IMR-90 (cell line): ENCODE results near the gene LMAN2L. TPM values are rescaled to one million over a fixed set of nuclear protein-coding genes. Genes with fewer than 3 reads are reported as not detected.

Experiments
- ATAC-seq: fragments of 200-7000 bp; cut with Tn5 transposase; 2 replicates; pipeline ENCODE4 v1.9.1; 2020; ENCODE audit warnings: low read depth, mild to moderate bottlenecking, moderate library complexity
- BruUV-seq: library from RNA; stranded (reverse); fragments of 400-500 nt; replicated peaks from 2 replicates; lab custom pipeline; 2021; lab: Mats Ljungman, UMichigan
- CTCF ChIA-PET: fragments of 300-600 bp; formaldehyde crosslinking; extraction: SDS; loops from one replicate; lab custom pipeline; 2021; ENCODE audit warnings: antibody characterized with exemption; lab: Yijun Ruan, JAX
- POLR2A ChIA-PET: fragments of 300-600 bp; sonication (Branson Sonifier 250); formaldehyde crosslinking; loops from one replicate; lab custom pipeline; 2022; ENCODE audit warnings: antibody characterized with exemption; ENCODE audit not compliant: unreplicated experiment; lab: Charles Lee
- DNase-seq: peaks from one replicate; pipeline ENCODE4 v3.0.0; 2013
- H2AFZ ChIP-seq: replicated peaks from 2 replicates; pipeline ENCODE3; 2013; ENCODE audit warnings: low read length, mild to moderate bottlenecking; ENCODE audit not compliant: poor library complexity
- H2AK5ac ChIP-seq: 2 replicates; pipeline ENCODE4 v1.6.1; 2013; ENCODE audit warnings: low read depth, low read length, inconsistent platforms
- H2AK9ac ChIP-seq: replicated peaks from 2 replicates; pipeline ENCODE3; 2013; ENCODE audit warnings: mild to moderate bottlenecking, low read depth, low read length, moderate library complexity; ENCODE audit not compliant: poor library complexity
- H2BK120ac ChIP-seq: 2 replicates; pipeline ENCODE4 v1.6.1; 2013; ENCODE audit warnings: low read depth, low read length, inconsistent platforms
- H2BK15ac ChIP-seq: 3 replicates; pipeline ENCODE4 v1.6.1; 2013; ENCODE audit warnings: low read depth, low read length, inconsistent platforms
- H2BK20ac ChIP-seq: 2 replicates; pipeline ENCODE4 v1.6.1; 2013; ENCODE audit warnings: low read depth, mild to moderate bottlenecking, inconsistent platforms, low read length, moderate library complexity
- H2BK5ac ChIP-seq: 2 replicates; pipeline ENCODE4 v1.6.1; 2013; ENCODE audit warnings: mild to moderate bottlenecking, low read depth, low read length, inconsistent platforms; ENCODE audit not compliant: poor library complexity, severe bottlenecking
- H3K14ac ChIP-seq: replicated peaks from 2 replicates; pipeline ENCODE4 v1.6.1; 2013; ENCODE audit warnings: low read depth, low read length, inconsistent platforms
- H3K18ac ChIP-seq: 2 replicates; pipeline ENCODE4 v1.6.1; 2013; ENCODE audit warnings: low read depth, low read length, control low read depth
- H3K23ac ChIP-seq: 2 replicates; pipeline ENCODE4 v1.6.1; 2013; ENCODE audit warnings: low read depth, low read length, inconsistent platforms
- H3K27ac ChIP-seq: 2 replicates; pipeline ENCODE4 v1.5.1; 2013; ENCODE audit warnings: mild to moderate bottlenecking, control low read depth, low read length; ENCODE audit not compliant: insufficient read depth
- H3K27me3 ChIP-seq: 2 replicates; pipeline ENCODE4 v1.6.1; 2013; ENCODE audit warnings: low read length; ENCODE audit not compliant: control insufficient read depth, insufficient read depth
- H3K36me3 ChIP-seq: 2 replicates; pipeline ENCODE4 v1.6.1; 2013; ENCODE audit warnings: low read length, mixed read lengths; ENCODE audit not compliant: control insufficient read depth, insufficient read depth
- H3K4ac ChIP-seq: 2 replicates; pipeline ENCODE4 v1.6.1; 2013; ENCODE audit warnings: low read depth, low read length, inconsistent platforms
- H3K4me1 ChIP-seq: 2 replicates; pipeline ENCODE4 v1.6.1; 2013; ENCODE audit warnings: low read length, mixed read lengths; ENCODE audit not compliant: control insufficient read depth, insufficient read depth
- H3K4me2 ChIP-seq: 2 replicates; pipeline ENCODE4 v1.6.1; 2013; ENCODE audit warnings: low read depth, mild to moderate bottlenecking, control low read depth, low read length, moderate library complexity
- H3K4me3 ChIP-seq: 2 replicates; pipeline ENCODE4 v1.5.1; 2013; ENCODE audit warnings: low read depth, mild to moderate bottlenecking, control low read depth, low read length, moderate library complexity; ENCODE audit not compliant: insufficient read depth
- H3K56ac ChIP-seq: 2 replicates; pipeline ENCODE4 v1.6.1; 2013; ENCODE audit warnings: low read length, inconsistent platforms; ENCODE audit not compliant: insufficient read depth; ENCODE audit errors: extremely low read depth
- H3K79me1 ChIP-seq, 2 experiments: 2 replicates each; pipeline ENCODE4 v1.6.1; 2013; ENCODE audit warnings: low read length in 2 of 2, inconsistent platforms in 1 of 2, low read depth in 1 of 2
- H3K9ac ChIP-seq: 2 replicates; pipeline ENCODE4 v1.6.1; 2013; ENCODE audit warnings: low read depth, low read length, control low read depth
- H3K9me1 ChIP-seq: 2 replicates; pipeline ENCODE4 v1.6.1; 2013; ENCODE audit warnings: low read length, inconsistent platforms; ENCODE audit not compliant: insufficient read depth
- H3K9me3 ChIP-seq: 2 replicates; pipeline ENCODE4 v1.6.1; 2013; ENCODE audit warnings: low read length; ENCODE audit not compliant: control insufficient read depth, insufficient read depth
- H4K20me1 ChIP-seq: 2 replicates; pipeline ENCODE4 v1.6.1; 2013; ENCODE audit warnings: low read length, inconsistent platforms; ENCODE audit not compliant: insufficient read depth
- H4K5ac ChIP-seq: 2 replicates; pipeline ENCODE4 v1.6.1; 2013; ENCODE audit warnings: mild to moderate bottlenecking, low read depth, low read length, control low read depth
- H4K8ac ChIP-seq, 2 experiments: 2 replicates each; pipeline ENCODE4 v1.6.1; 2013; ENCODE audit warnings: low read depth in 2 of 2, low read length in 2 of 2, control low read depth in 1 of 2, inconsistent platforms in 1 of 2
- H4K91ac ChIP-seq: 2 replicates; pipeline ENCODE4 v1.6.1; 2013; ENCODE audit warnings: low read depth, low read length, inconsistent platforms; ENCODE audit not compliant: insufficient read depth
- BHLHE40 ChIP-seq: fragments of 150-350 bp; IDR thresholded peaks from 2 replicates; pipeline ENCODE4 v1.6.1; 2016; ENCODE audit warnings: mild to moderate bottlenecking, low read depth, low read length
- CEBPB ChIP-seq: IDR thresholded peaks from 2 replicates; pipeline ENCODE4 v1.6.1; 2012; ENCODE audit warnings: low read depth, low read length, improper control_type of control experiment
- CHD1 ChIP-seq: IDR thresholded peaks from 2 replicates; pipeline ENCODE4 v1.6.1; 2012; ENCODE audit warnings: low read depth, low read length, improper control_type of control experiment
- CTCF ChIP-seq: conservative IDR thresholded peaks from 2 replicates; pipeline ENCODE4 v1.5.1; 2012; ENCODE audit warnings: mild to moderate bottlenecking, low read depth, low read length, improper control_type of control experiment
- ELK1 ChIP-seq: fragments of 150-350 bp; IDR thresholded peaks from 2 replicates; pipeline ENCODE4 v1.6.1; 2016; ENCODE audit warnings: low read depth, mild to moderate bottlenecking, low read length, moderate library complexity, borderline replicate concordance
- FOS ChIP-seq: fragments of 150-350 bp; IDR thresholded peaks from 2 replicates; pipeline ENCODE4 v1.6.1; 2016; ENCODE audit warnings: low read depth, low read length
- MAFK ChIP-seq: IDR thresholded peaks from 2 replicates; pipeline ENCODE4 v1.6.1; 2012; ENCODE audit warnings: low read depth, low read length, improper control_type of control experiment
- MAZ ChIP-seq: IDR thresholded peaks from 2 replicates; pipeline ENCODE4 v1.6.1; 2012; ENCODE audit warnings: low read depth, mild to moderate bottlenecking, low read length, improper control_type of control experiment, moderate library complexity, borderline replicate concordance
- MXI1 ChIP-seq: IDR thresholded peaks from 2 replicates; pipeline ENCODE4 v1.6.1; 2012; ENCODE audit warnings: low read depth, mild to moderate bottlenecking, low read length, moderate library complexity, borderline replicate concordance
- NFE2L2 ChIP-seq: fragments of 150-350 bp; IDR thresholded peaks from 2 replicates; pipeline ENCODE4 v1.6.1; 2016; ENCODE audit warnings: low read depth, mild to moderate bottlenecking, low read length
- POLR2A ChIP-seq: IDR thresholded peaks from 2 replicates; pipeline ENCODE4 v1.6.1; 2012; ENCODE audit warnings: mild to moderate bottlenecking, low read depth, low read length
- RFX5 ChIP-seq: IDR thresholded peaks from 2 replicates; pipeline ENCODE4 v1.8.0; 2012; ENCODE audit warnings: low read depth, mild to moderate bottlenecking, low read length, moderate library complexity
- SMC3 ChIP-seq: fragments of 150-350 bp; IDR thresholded peaks from 2 replicates; pipeline ENCODE4 v1.6.1; 2016; ENCODE audit warnings: low read depth, mild to moderate bottlenecking, antibody characterized with exemption, low read length, moderate library complexity
- USF2 ChIP-seq: fragments of 150-350 bp; IDR thresholded peaks from 2 replicates; pipeline ENCODE4 v1.6.1; 2017; ENCODE audit warnings: mild to moderate bottlenecking, antibody characterized with exemption, low read length, low read depth
- WGBS, 2 experiments: methylation state at CpG; one replicate each; pipeline versions ENCODE4 v1.1.5 to v1.1.7; 2013; ENCODE audit warnings: missing lambda C conversion rate in 2 of 2; ENCODE audit not compliant: insufficient read length in 1 of 2; ENCODE audit errors: extremely low coverage in 2 of 2; 5-methylcytosine and 5-hydroxymethylcytosine counted together
- dilution Hi-C: fragments of 300-500 bp; cut with HindIII; formaldehyde crosslinking; loops from one replicate; pipeline ENCODE4 v1.14.3; 2018; ENCODE audit warnings: low sequenced_read_pairs; ENCODE audit not compliant: unreplicated experiment
- in situ Hi-C: fragments of 300-500 bp; cut with MboI; formaldehyde crosslinking; loops from 3 replicates; pipeline ENCODE4 v1.14.3; 2019; ENCODE audit warnings: low sequenced_read_pairs, inconsistent platforms, mixed read lengths
- intact Hi-C: fragments of 100-400 bp; cut with micrococcal nuclease; formaldehyde crosslinking; loops from 2 replicates; pipeline ENCODE4 v1.10.0; 2022
- polyA plus RNA-seq, 3 experiments: library from polyadenylated mRNA; depleted of rRNA; stranded (reverse); fragments of >200 nt; gene quantifications; 2 replicates each; pipeline ENCODE4 v1.2.3, GENCODE V29; 2012; ENCODE audit warnings: low replicate concordance in 1 of 3
- total RNA-seq: library from RNA; depleted of rRNA; stranded (reverse); fragments of >200 nt; gene quantifications from 2 replicates; pipeline ENCODE4 v1.2.3, GENCODE V29; 2012

The LMAN2L gene
- total and polyA plus RNA-seq, 2 of the 4 experiments (the other 2 are of a cell fraction) = 22.5 to 22.9 TPM

- Histone ChIP-seq H3K4me1 (peaks cover 10% of the 10 kb centered on the region), H3K56ac (no peak overlapping the region), H2BK120ac (no peak overlapping the region), H4K20me1 (no peaks in the 10 kb centered on the region; the same call in 1 of the 2 replicates), H3K23ac (no peak overlapping the region), H4K91ac (no peak overlapping the region), H2AK5ac (no peak overlapping the region), H3K9me1 (peaks cover 15% of the 10 kb centered on the region; the same call in 1 of the 2 replicates), H3K4ac (no peak overlapping the region), H3K36me3 (no peaks in the 10 kb centered on the region), H2BK15ac (no peak overlapping the region), H3K9ac (no peak overlapping the region), H2AFZ (no peak overlapping the region), H3K14ac (no peak overlapping the region), H2BK5ac (no peak overlapping the region), H3K4me2 (no peak overlapping the region), H3K4me3 (no peak overlapping the region), H2AK9ac (no peak overlapping the region), H2BK20ac (no peak overlapping the region), H3K9me3 (no peaks in the 10 kb centered on the region), H3K18ac (no peak overlapping the region), H3K27me3 (no peaks in the 10 kb centered on the region), H4K5ac (no peak overlapping the region), H4K8ac (no peak overlapping the region), H3K79me1 (peaks cover 6 to 17% of the 10 kb centered on the region in 2 experiments; a peak in 2 of 4 replicates), H3K27ac (no peak overlapping the region)
- no peak for TF ChIP-seq MAZ
- TF ChIP-seq CHD1 = no peak
- no peak for TF ChIP-seq BHLHE40
- no peak for TF ChIP-seq CEBPB
- TF ChIP-seq MXI1 = no peak
- no peak for TF ChIP-seq FOS
- TF ChIP-seq RFX5 = no peak
- no peak for TF ChIP-seq CTCF
- no peak for TF ChIP-seq SMC3
- TF ChIP-seq ELK1 = no peak
- TF ChIP-seq NFE2L2 = no peak
- TF ChIP-seq MAFK = no peak
- TF ChIP-seq USF2 = no peak
- TF ChIP-seq POLR2A = no peak
- CTCF ChIA-PET = no interaction called here
- DNase-seq (no peak), ATAC-seq (no peak)
- dilution Hi-C loops = no loop called here
- no TSS peak for BruUV-seq
- intact Hi-C loops = no loop called here
- in situ Hi-C loops = no loop called here
- POLR2A ChIA-PET = interaction anchor here (0.5 kb wide), 1 partner anchor 50 kb away, joined by 3 read pairs; no protein-coding TSS in a partner anchor
- WGBS, 2 experiments = 100% methylated on average over 2 of the region's 9 CpGs; no CpG with 5 or more reads in 1 of the 2 experiments
These were observed 27.4 kb upstream of the LMAN2L start for GRCh38 chr2:96767135-96767871.
